CD14-positive monocyte (primary cell): ENCODE measurements around the gene YDJC. TPM values are rescaled to one million over a fixed set of nuclear protein-coding genes. Genes with fewer than 3 reads are reported as not detected.

Experiments used
- DNase-seq, 3 donors: peaks; one replicate each; pipeline ENCODE4 v3.0.0-alpha.2; 2011 to 2022
- H2AFZ ChIP-seq: 2 replicates; pipeline ENCODE4 v1.6.0; 2012; ENCODE audit warnings: mild to moderate bottlenecking, low read depth, low read length, inconsistent platforms; ENCODE audit not compliant: insufficient read depth, poor library complexity, severe bottlenecking
- H3K27ac ChIP-seq, 2 donors: 1 replicate in 1 of 2; 2 replicates in 1 of 2; pipeline ENCODE4 v1.5.1; 2012 to 2013; ENCODE audit warnings: low read length in 2 of 2, control low read depth in 1 of 2, inconsistent platforms in 1 of 2, low read depth in 1 of 2, mild to moderate bottlenecking in 1 of 2
- H3K27me3 ChIP-seq, 2 donors: one replicate each; pipeline versions ENCODE4 v1.6.0 to v1.6.1; 2011 to 2013; ENCODE audit warnings: low read length in 2 of 2; ENCODE audit not compliant: control insufficient read depth in 2 of 2, insufficient read depth in 2 of 2
- H3K36me3 ChIP-seq, 2 donors: replicated peaks in 1 of 2; 1 replicate in 1 of 2; 2 replicates in 1 of 2; pipeline versions ENCODE4 v1.5.1 to v1.6.1; 2012 to 2013; ENCODE audit warnings: low read length in 2 of 2, control low read depth in 1 of 2, inconsistent platforms in 1 of 2, mild to moderate bottlenecking in 1 of 2; ENCODE audit not compliant: insufficient read depth in 2 of 2, control insufficient read depth in 1 of 2
- H3K4me1 ChIP-seq, 2 donors: 1 replicate in 1 of 2; 2 replicates in 1 of 2; pipeline versions ENCODE4 v1.5.1 to v1.6.1; 2012 to 2013; ENCODE audit warnings: low read length in 2 of 2, control low read depth in 1 of 2, inconsistent platforms in 1 of 2, mild to moderate bottlenecking in 1 of 2, moderate library complexity in 1 of 2; ENCODE audit not compliant: insufficient read depth in 2 of 2, control insufficient read depth in 1 of 2
- H3K4me2 ChIP-seq: replicated peaks from 2 replicates; pipeline ENCODE3; 2012; ENCODE audit warnings: low read length, moderate library complexity, mild to moderate bottlenecking; ENCODE audit not compliant: poor library complexity, severe bottlenecking; ENCODE audit errors: extremely low read depth
- H3K4me3 ChIP-seq, 3 experiments: fragments of 200-600 bp in 1 of 3; sonication (generic) in 1 of 3; replicated peaks in 1 of 3; 1 replicate in 2 of 3; 2 replicates in 1 of 3; pipeline ENCODE4 v1.5.1; 2011 to 2013; ENCODE audit warnings: low read length in 3 of 3, mild to moderate bottlenecking in 3 of 3, control low read depth in 2 of 3, low read depth in 2 of 3, inconsistent platforms in 1 of 3, moderate library complexity in 1 of 3
- H3K79me2 ChIP-seq: 2 replicates; pipeline ENCODE4 v1.6.0; 2012; ENCODE audit warnings: mild to moderate bottlenecking, control low read depth, inconsistent platforms, low read length, moderate library complexity; ENCODE audit not compliant: insufficient read depth
- H3K9ac ChIP-seq: 2 replicates; pipeline ENCODE4 v1.6.0; 2017; ENCODE audit warnings: low read length, mild to moderate bottlenecking; ENCODE audit not compliant: insufficient read depth, poor library complexity, severe bottlenecking
- H3K9me3 ChIP-seq, 2 donors: replicated peaks in 1 of 2; 1 replicate in 1 of 2; 2 replicates in 1 of 2; pipeline versions ENCODE4 v1.5.1 to v1.6.1; 2012 to 2013; ENCODE audit warnings: low read length in 2 of 2, control low read depth in 1 of 2; ENCODE audit not compliant: control insufficient read depth in 1 of 2, insufficient read depth in 1 of 2
- H4K20me1 ChIP-seq: 2 replicates; pipeline ENCODE4 v1.6.0; 2012; ENCODE audit warnings: mild to moderate bottlenecking, low read length, control low read depth, moderate library complexity; ENCODE audit not compliant: insufficient read depth
- H3K27ac Mint-ChIP-seq, 7 donors: one replicate each; pipeline ENCODE4 v1.8.0; 2020; ENCODE audit warnings: mild to moderate bottlenecking in 7 of 7, mixed read lengths in 7 of 7, moderate library complexity in 6 of 7, inconsistent platforms in 2 of 7
- H3K27me3 Mint-ChIP-seq, 3 donors: one replicate each; pipeline ENCODE4 v1.8.0; 2021 to 2022; ENCODE audit warnings: low read depth in 3 of 3, mild to moderate bottlenecking in 3 of 3, mixed read lengths in 3 of 3, moderate library complexity in 3 of 3, inconsistent platforms in 1 of 3
- H3K36me3 Mint-ChIP-seq, 2 donors: one replicate each; pipeline ENCODE4 v1.8.0; 2020; ENCODE audit warnings: mixed read lengths in 2 of 2, inconsistent platforms in 1 of 2, mild to moderate bottlenecking in 1 of 2
- H3K4me1 Mint-ChIP-seq: one replicate; pipeline ENCODE4 v1.8.0; 2020; ENCODE audit warnings: mild to moderate bottlenecking, mixed read lengths
- H3K4me3 Mint-ChIP-seq, 2 donors: one replicate each; pipeline ENCODE4 v1.8.0; 2020; ENCODE audit warnings: mild to moderate bottlenecking in 2 of 2, mixed read lengths in 2 of 2, moderate library complexity in 1 of 2
- H3K9me3 Mint-ChIP-seq, 7 donors: one replicate each; pipeline ENCODE4 v1.8.0; 2020 to 2022; ENCODE audit warnings: mixed read lengths in 7 of 7, mild to moderate bottlenecking in 6 of 7, moderate library complexity in 6 of 7, inconsistent platforms in 2 of 7
- CTCF ChIP-seq: fragments of 200-600 bp; IDR thresholded peaks from one replicate; pipeline ENCODE4 v1.8.0; 2022; ENCODE audit warnings: antibody characterized with exemption, mild to moderate bottlenecking
- WGBS: methylation state at CpG from one replicate; pipeline ENCODE4 v1.1.5; 2013; ENCODE audit warnings: missing lambda C conversion rate; ENCODE audit not compliant: insufficient coverage; 5-methylcytosine and 5-hydroxymethylcytosine counted together
- intact Hi-C, 2 donors: fragments of 100-400 bp; cut with micrococcal nuclease; formaldehyde crosslinking; loops; one replicate each; pipeline versions ENCODE4 v1.15.0 to v1.15.1; 2023
- polyA plus RNA-seq, 3 donors: library from polyadenylated mRNA; depleted of rRNA in 1 of 3; unstranded in 2 of 3; stranded (reverse) in 1 of 3; fragments of 300-500 nt in 2 of 3; fragments of >200 nt in 1 of 3; fragmentation: Illumina TruSeq in 2 of 3; gene quantifications; 1 replicate in 2 of 3; 2 replicates in 1 of 3; pipeline ENCODE4 v1.2.3, GENCODE V29; 2012 to 2021

The YDJC gene
- polyA plus RNA-seq, 3 donors: 26.5 to 32.9 (median 26.7) TPM

GRCh38 chr22:21626073-21626734 is 3.6 kb downstream of the YDJC start:
- H3K9me3 Mint-ChIP-seq: no peaks in the 10 kb centered on the region
- Histone ChIP-seq H3K79me2 (peaks cover 80% of the 10 kb centered on the region), H3K9ac (no peak overlapping the region), H2AFZ (no peak overlapping the region), H3K4me3 (no peak overlapping the region), H3K27ac (peak overlapping the region in 1 of 2 donors; percentile 24), H3K4me2 (no peak overlapping the region), H3K27me3 (no peaks in the 10 kb centered on the region), H3K36me3 (peaks cover 17 to 37% of the 10 kb centered on the region in 2 donors), H4K20me1 (peaks cover 82% of the 10 kb centered on the region), H3K9me3 (no peaks in the 10 kb centered on the region), H3K4me1 (peaks cover 39 to 64% of the 10 kb centered on the region in 2 donors)
- no peak overlapping the region for H3K4me3 Mint-ChIP-seq
- intact Hi-C loops: no loop called here
- TF ChIP-seq CTCF: no peak
- peak overlapping the region in 4 of 7 donors; percentile 41 to 69 (median 65) for H3K27ac Mint-ChIP-seq
- peaks cover 54% of the 10 kb centered on the region for H3K4me1 Mint-ChIP-seq
- H3K36me3 Mint-ChIP-seq: peaks cover 18 to 43% of the 10 kb centered on the region in 2 donors
- no peak for DNase-seq
- WGBS: 94% methylated on average over 3 of the region's 4 CpGs
- H3K27me3 Mint-ChIP-seq: no peaks in the 10 kb centered on the region

- peaks cover 93% of the 10 kb centered on the region for H4K20me1 ChIP-seq
- Mint-ChIP-seq H3K27me3 (peaks cover 0 to 1% (median 0%) of the 10 kb centered on the region in 3 donors), H3K4me1 (peaks cover 65% of the 10 kb centered on the region), H3K27ac (peak overlapping the region; percentile 4 to 80 (median 74)), H3K4me3 (no peak overlapping the region), H3K9me3 (no peaks in the 10 kb centered on the region), H3K36me3 (peaks cover 20 to 45% of the 10 kb centered on the region in 2 donors)
- H2AFZ ChIP-seq: no peak overlapping the region
- peaks cover 49 to 73% of the 10 kb centered on the region in 2 donors for H3K4me1 ChIP-seq
- no peak overlapping the region for H3K4me2 ChIP-seq
- peak in 1 of 3 donors; percentile 9 for DNase-seq
- no peak for TF ChIP-seq CTCF
- no peaks in the 10 kb centered on the region for H3K9me3 ChIP-seq
- peaks cover 91% of the 10 kb centered on the region for H3K79me2 ChIP-seq
- no peaks in the 10 kb centered on the region for H3K27me3 ChIP-seq
- H3K36me3 ChIP-seq: peaks cover 17 to 46% of the 10 kb centered on the region in 2 donors
- no peak overlapping the region for H3K4me3 ChIP-seq
- peak overlapping the region; percentile 40 to 68 for H3K27ac ChIP-seq
- intact Hi-C loops: loop anchor here in 1 of 2 donors (2.0 kb wide), 1 partner anchor 16 kb away; no protein-coding TSS in a partner anchor
- H3K9ac ChIP-seq: no peak overlapping the region
- 80% methylated on average over 12 of the region's 12 CpGs for WGBS
Observed at GRCh38 chr22:21624880-21625791, 4.7 kb downstream of the YDJC start.
